T1000 (cell line): ENCODE data around the gene SPINK13.
"Not testable (repeated sequence)": the region's sequence is repeated elsewhere in the genome, so short reads cannot be mapped to it uniquely, and the experiment has no call there.

Experiments used
- DNase-seq: peaks from one replicate; lab custom pipeline; 2025; ENCODE audit warnings: mixed read lengths; lab: John Stamatoyannopoulos, UW

The SPINK13 gene

GRCh38 chr5:148312153-148312552 is 43.6 kb downstream of the SPINK13 start, which contains the start of gene SPINK7:
Gene SPINK7 (plus strand): TSS chr5:148312423. CDS start chr5:148312484, 61 bp downstream.
- no peak for DNase-seq

DNA sequence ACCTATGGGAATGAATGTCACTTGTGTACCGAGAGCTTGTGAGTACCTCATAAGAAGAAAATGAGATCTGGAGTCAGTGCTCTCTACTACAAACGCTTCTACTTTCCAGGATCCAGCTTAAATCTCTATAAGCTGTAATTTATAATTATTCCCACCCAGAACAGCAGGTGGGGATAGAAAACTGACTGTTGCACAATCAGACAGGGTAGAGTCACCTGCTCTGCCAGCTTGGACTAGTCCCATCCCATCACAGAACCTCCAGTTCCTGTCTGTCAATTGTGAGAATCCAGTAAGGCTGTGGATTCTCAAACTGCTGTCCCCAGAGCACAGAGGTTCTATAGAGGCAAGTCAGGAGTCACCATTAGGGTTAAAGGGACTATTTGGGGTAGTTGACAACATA is 45.6 kb downstream of the SPINK13 start:
- no peak for DNase-seq

- DNase-seq: no peak
Measured at GRCh38 chr5:148314731-148315130, 46.1 kb downstream of the SPINK13 start.

GRCh38 chr5:148320011-148320963 is 51.7 kb downstream of the SPINK13 start:
- DNase-seq: not testable (repeated sequence)

GRCh38 chr5:148333262-148333849 is 64.8 kb downstream of the SPINK13 start:
- no peak for DNase-seq

DNA sequence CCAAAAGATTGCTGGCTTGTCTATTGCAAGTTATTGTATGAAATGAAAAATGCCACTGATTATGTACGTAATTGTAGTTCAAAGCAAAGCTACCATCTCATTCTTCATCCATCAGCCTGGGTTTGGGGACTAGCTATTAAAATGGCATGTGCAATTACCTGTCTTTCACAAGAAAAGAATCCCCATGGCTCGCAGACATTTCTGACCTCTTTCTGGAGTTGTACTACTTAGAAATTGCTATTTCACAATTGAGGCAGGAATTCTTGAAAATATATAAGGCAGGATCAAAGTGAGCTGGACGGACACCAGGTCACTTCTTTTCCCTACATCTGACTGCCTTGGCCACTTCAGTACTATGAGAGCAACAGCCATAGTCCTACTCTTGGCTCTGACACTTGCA is 66.7 kb downstream of the SPINK13 start, which contains the start of gene SPINK9:
TSS of gene SPINK9 (plus strand) at position 301 of the 400 bp plus-strand sequence. CDS start at position 356, 55 bp downstream.
- no peak for DNase-seq
